ENCODE measurements around the gene NBPF3. TPM values are rescaled to one million over a fixed set of nuclear protein-coding genes. Genes with fewer than 3 reads are reported as not detected.

The NBPF3 gene
- total and polyA plus RNA-seq, 2 experiments from 2014 or later = 2.7 to 18.1 TPM

GRCh38 chr1:21524220-21524619 lies 84.3 kb downstream of the NBPF3 start:
- H3K4me1 ChIP-seq (ENCODE audit: insufficient read depth) = peaks cover 21% of the 10 kb centered on the region
- no peak overlapping the region for H3K4me3 Mint-ChIP-seq
- DNase-seq (ENCODE audit: low spot score) = no peak
- H3K4me1 Mint-ChIP-seq = peaks cover 34% of the 10 kb centered on the region
- peaks cover 8% of the 10 kb centered on the region for H4K20me1 ChIP-seq (replicated peaks; ENCODE audit: insufficient read depth)
- TF ChIP-seq EZH2phosphoT487 (IDR thresholded peaks at IDR 0.05; ENCODE audit: unreplicated experiment) (no peak), ZNF331 (CRISPR knock-in tag; IDR thresholded peaks at IDR 0.05; ENCODE audit: low read depth) (no peak), ETS1 (IDR thresholded peaks at IDR 0.05) (no peak), POLR2AphosphoS5 (IDR thresholded peaks at IDR 0.05; ENCODE audit: low read depth) (no peak), ZNF114 (CRISPR knock-in tag; IDR thresholded peaks at IDR 0.05) (no peak), EZH2 (IDR thresholded peaks at IDR 0.05; ENCODE audit: low read depth, unreplicated experiment) (no peak), CTCF (conservative IDR thresholded peaks at IDR 0.05; ENCODE audit: low read depth in 2 of 2) (no peak), REST (IDR thresholded peaks at IDR 0.05; ENCODE audit: unreplicated experiment) (no peak), ZNF462 (CRISPR knock-in tag; IDR thresholded peaks at IDR 0.05) (no peak), NANOG (IDR thresholded peaks at IDR 0.05; ENCODE audit: borderline replicate concordance) (no peak), STAT1 (IDR thresholded peaks at IDR 0.05; ENCODE audit: unreplicated experiment) (no peak), CREB1 (CRISPR knock-in tag; IDR thresholded peaks at IDR 0.05; ENCODE audit: low read depth) (no peak), JUNB (IDR thresholded peaks at IDR 0.05; ENCODE audit: unreplicated experiment) (no peak)
- H3K27me3 ChIP-seq (ENCODE audit: insufficient read depth) = no peaks in the 10 kb centered on the region
- H3K36me3 ChIP-seq (ENCODE audit: insufficient read depth) = no peaks in the 10 kb centered on the region
- peaks cover 3% of the 10 kb centered on the region for H3K27me3 Mint-ChIP-seq (ENCODE audit: insufficient read depth, low read depth, poor library complexity)
- H3K27ac ChIP-seq (ENCODE audit: low read depth) = no peak overlapping the region
- no peaks in the 10 kb centered on the region for H3K9me2 ChIP-seq (ENCODE audit: insufficient read depth)
- H3K4me2 ChIP-seq = no peak overlapping the region
- H3K79me2 ChIP-seq (replicated peaks; ENCODE audit: insufficient read depth) = peaks cover 83% of the 10 kb centered on the region
- no peaks in the 10 kb centered on the region for H3K36me3 Mint-ChIP-seq (ENCODE audit: low read depth)
- H3K27ac Mint-ChIP-seq = no peak overlapping the region
- no peak overlapping the region for H2AFZ ChIP-seq
- H3F3A ChIP-seq (replicated peaks; ENCODE audit: low read depth) = no peaks in the 10 kb centered on the region
- H3K9me3 Mint-ChIP-seq = no peaks in the 10 kb centered on the region
- no peak for ATAC-seq
- no peak overlapping the region for H3K4me3 ChIP-seq
